ENCODE data around the gene SLC25A18. TPM values are rescaled to one million over a fixed set of nuclear protein-coding genes. Genes with fewer than 3 reads are reported as not detected.
A peak's percentile ranks its signal among the peaks of the same experiment; 100 is the strongest.
"Not testable (repeated sequence)": the region's sequence is repeated elsewhere in the genome, so short reads cannot be mapped to it uniquely, and the experiment has no call there.

The SLC25A18 gene
- polyA plus RNA-seq, 1 donor (not counting 4 experiments of a cell fraction or from before 2014, with no cell fraction given) = 0.04 TPM

- H3K9me1 ChIP-seq (ENCODE audit: control insufficient read depth, extremely low read depth, insufficient read depth, low read length) = no peaks in the 10 kb centered on the region
- TF ChIP-seq EZH2 (IDR thresholded peaks at IDR 0.05; ENCODE audit: low read length) (no peak), CTCF (optimal IDR thresholded peaks at IDR 0.05 in 1 of 3, IDR thresholded peaks at IDR 0.05 in 1 of 3, conservative IDR thresholded peaks at IDR 0.05 in 1 of 3; ENCODE audit: extremely low read depth in 1 of 3, insufficient read depth in 2 of 3, low read length in 3 of 3) (no peak)
- H3K9me3 ChIP-seq (ENCODE audit: control insufficient read depth, low read depth, low read length) = no peaks in the 10 kb centered on the region
- H3K79me2 ChIP-seq (ENCODE audit: control insufficient read depth, insufficient read depth, low read length) = peaks cover 3% of the 10 kb centered on the region
- FAIRE-seq (no peak), DNase-seq (ENCODE audit: low read depth, low spot score) (no peak)
- H2AFZ ChIP-seq (ENCODE audit: control insufficient read depth, low read length) = peak overlapping the region; percentile 50
- peak overlapping the region; percentile 81 for H3K4me2 ChIP-seq (ENCODE audit: control insufficient read depth, extremely low read depth, insufficient read depth, low read depth, low read length)
- dilution Hi-C loops (cut with MboI; ENCODE audit: extremely low pct_ligation_motif_present, low sequenced_read_pairs) = no loop called here
- H3K36me3 ChIP-seq (ENCODE audit: control insufficient read depth in 2 of 2, extremely low read depth in 1 of 2, insufficient read depth in 2 of 2, low read length in 2 of 2) = no peaks in the 10 kb centered on the region
- no peaks in the 10 kb centered on the region for H4K20me1 ChIP-seq (ENCODE audit: control insufficient read depth, extremely low read depth, insufficient read depth, low read length)
- H3K27ac ChIP-seq (ENCODE audit: control insufficient read depth, insufficient read depth, low read length) = peak overlapping the region; percentile 93
- H3K4me1 ChIP-seq (ENCODE audit: control insufficient read depth, extremely low read depth, insufficient read depth, low read length) = peaks cover 37% of the 10 kb centered on the region
- peak overlapping the region in 2 of 3 experiments; percentile 7 to 22 for H3K4me3 ChIP-seq (ENCODE audit: control insufficient read depth in 2 of 3, extremely low read depth in 1 of 3, insufficient read depth in 2 of 3, low read depth in 1 of 3, low read length in 3 of 3)
- H3K9ac ChIP-seq (ENCODE audit: control insufficient read depth, extremely low read depth, insufficient read depth, low read length) = peak overlapping the region; percentile 73
- H3K27me3 ChIP-seq (ENCODE audit: control insufficient read depth, extremely low read depth, insufficient read depth, low read length) = no peaks in the 10 kb centered on the region
These were observed 70.7 kb downstream of the SLC25A18 start for GRCh38 chr22:17633998-17634323.

- no peaks in the 10 kb centered on the region for H3K27me3 ChIP-seq (ENCODE audit: control insufficient read depth, extremely low read depth, insufficient read depth, low read length)
- no peaks in the 10 kb centered on the region for H3K9me3 ChIP-seq (ENCODE audit: control insufficient read depth, low read depth, low read length)
- TF ChIP-seq CTCF (optimal IDR thresholded peaks at IDR 0.05 in 1 of 3, IDR thresholded peaks at IDR 0.05 in 1 of 3, conservative IDR thresholded peaks at IDR 0.05 in 1 of 3; ENCODE audit: extremely low read depth in 1 of 3, insufficient read depth in 2 of 3, low read length in 3 of 3) = no peak
- no peak for TF ChIP-seq EZH2 (IDR thresholded peaks at IDR 0.05; ENCODE audit: low read length)
- no peak overlapping the region for H2AFZ ChIP-seq (ENCODE audit: control insufficient read depth, low read length)
- H3K9me1 ChIP-seq (ENCODE audit: control insufficient read depth, extremely low read depth, insufficient read depth, low read length) = no peaks in the 10 kb centered on the region
- H3K4me2 ChIP-seq (ENCODE audit: control insufficient read depth, extremely low read depth, insufficient read depth, low read depth, low read length) = no peak overlapping the region
- dilution Hi-C loops (cut with MboI; ENCODE audit: extremely low pct_ligation_motif_present, low sequenced_read_pairs) = no loop called here
- H3K4me1 ChIP-seq (ENCODE audit: control insufficient read depth, extremely low read depth, insufficient read depth, low read length) = peaks cover 33% of the 10 kb centered on the region
- H3K36me3 ChIP-seq (ENCODE audit: control insufficient read depth in 2 of 2, extremely low read depth in 1 of 2, insufficient read depth in 2 of 2, low read length in 2 of 2) = no peaks in the 10 kb centered on the region
- no peak overlapping the region for H3K4me3 ChIP-seq (ENCODE audit: control insufficient read depth in 2 of 3, extremely low read depth in 1 of 3, insufficient read depth in 2 of 3, low read depth in 1 of 3, low read length in 3 of 3)
- H3K27ac ChIP-seq (ENCODE audit: control insufficient read depth, insufficient read depth, low read length) = peak overlapping the region; percentile 93
- no peak overlapping the region for H3K9ac ChIP-seq (ENCODE audit: control insufficient read depth, extremely low read depth, insufficient read depth, low read length)
- no peaks in the 10 kb centered on the region for H4K20me1 ChIP-seq (ENCODE audit: control insufficient read depth, extremely low read depth, insufficient read depth, low read length)
- DNase-seq (ENCODE audit: low read depth, low spot score) (no peak), FAIRE-seq (no peak)
- H3K79me2 ChIP-seq (ENCODE audit: control insufficient read depth, insufficient read depth, low read length) = peaks cover 11% of the 10 kb centered on the region
These were observed 71.4 kb downstream of the SLC25A18 start for GRCh38 chr22:17634696-17635095.

- H3K4me3 ChIP-seq (ENCODE audit: control insufficient read depth in 2 of 3, extremely low read depth in 1 of 3, insufficient read depth in 2 of 3, low read depth in 1 of 3, low read length in 3 of 3); H2AFZ ChIP-seq (ENCODE audit: control insufficient read depth, low read length); H3K27me3 ChIP-seq (ENCODE audit: control insufficient read depth, extremely low read depth, insufficient read depth, low read length); H3K36me3 ChIP-seq (ENCODE audit: control insufficient read depth in 2 of 2, extremely low read depth in 1 of 2, insufficient read depth in 2 of 2, low read length in 2 of 2); dilution Hi-C loops (cut with MboI; ENCODE audit: extremely low pct_ligation_motif_present, low sequenced_read_pairs); H4K20me1 ChIP-seq (ENCODE audit: control insufficient read depth, extremely low read depth, insufficient read depth, low read length); H3K9ac ChIP-seq (ENCODE audit: control insufficient read depth, extremely low read depth, insufficient read depth, low read length); H3K27ac ChIP-seq (ENCODE audit: control insufficient read depth, insufficient read depth, low read length); H3K4me2 ChIP-seq (ENCODE audit: control insufficient read depth, extremely low read depth, insufficient read depth, low read depth, low read length); FAIRE-seq; H3K9me3 ChIP-seq (ENCODE audit: control insufficient read depth, low read depth, low read length); H3K9me1 ChIP-seq (ENCODE audit: control insufficient read depth, extremely low read depth, insufficient read depth, low read length); DNase-seq (ENCODE audit: low read depth, low spot score): not testable (repeated sequence)
- H3K79me2 ChIP-seq (ENCODE audit: control insufficient read depth, insufficient read depth, low read length) = peaks cover 27% of the 10 kb centered on the region
- peaks cover 31% of the 10 kb centered on the region for H3K4me1 ChIP-seq (ENCODE audit: control insufficient read depth, extremely low read depth, insufficient read depth, low read length)
These were observed 73.6 kb downstream of the SLC25A18 start for GRCh38 chr22:17636850-17637249.
